Activated CD4-positive, alpha-beta T cell treated with anti-CD3 and anti-CD28 coated beads for 4 hours (primary cell): ENCODE data around the gene ADAM15.

Experiments used
- DNase-seq, 2 donors: peaks; one replicate each; pipeline ENCODE4 v3.0.0-alpha.2; 2020

The ADAM15 gene

GRCh38 chr1:155012776-155013602 is 38.1 kb upstream of the ADAM15 start:
- no peak for DNase-seq

GRCh38 chr1:155013632-155014031 is 37.5 kb upstream of the ADAM15 start:
- peak in 1 of 2 donors; percentile 64 for DNase-seq

GRCh38 chr1:155014709-155015508 is 36.2 kb upstream of the ADAM15 start:
- no peak for DNase-seq

GRCh38 chr1:155015527-155016230 is 35.4 kb upstream of the ADAM15 start:
- DNase-seq: no peak

- no peak for DNase-seq
These were observed 34.8 kb upstream of the ADAM15 start for GRCh38 chr1:155016231-155016831.

- peak; percentile 93 for DNase-seq
These were observed 33.8 kb upstream of the ADAM15 start for GRCh38 chr1:155017041-155017945.

GRCh38 chr1:155017946-155018316 is 33.2 kb upstream of the ADAM15 start:
- no peak for DNase-seq

GRCh38 chr1:155018617-155019348 is 32.3 kb upstream of the ADAM15 start:
- DNase-seq: no peak

- DNase-seq: no peak
These were observed 31.5 kb upstream of the ADAM15 start for GRCh38 chr1:155019377-155020245.

- DNase-seq: no peak
These were observed 28.8 kb upstream of the ADAM15 start for GRCh38 chr1:155022136-155022926.

GRCh38 chr1:155022927-155023236 is 28.2 kb upstream of the ADAM15 start:
- no peak for DNase-seq

GRCh38 chr1:155023627-155024026 is 27.5 kb upstream of the ADAM15 start:
- no peak for DNase-seq

GRCh38 chr1:155024315-155024714 is 26.8 kb upstream of the ADAM15 start:
- DNase-seq: no peak

- DNase-seq: no peak
These were observed 25.0 kb upstream of the ADAM15 start for GRCh38 chr1:155026154-155026553.

- DNase-seq: no peak
These were observed 24.5 kb upstream of the ADAM15 start for GRCh38 chr1:155026588-155026987.

GRCh38 chr1:155029513-155030242 is 21.4 kb upstream of the ADAM15 start:
- DNase-seq: no peak

- no peak for DNase-seq
These were observed 20.8 kb upstream of the ADAM15 start for GRCh38 chr1:155030243-155030795.

GRCh38 chr1:155030899-155031298 is 20.2 kb upstream of the ADAM15 start:
- DNase-seq: no peak

GRCh38 chr1:155032886-155033285 is 18.2 kb upstream of the ADAM15 start:
- DNase-seq: no peak
